ENCODE results near the gene SMYD1.

DNA sequence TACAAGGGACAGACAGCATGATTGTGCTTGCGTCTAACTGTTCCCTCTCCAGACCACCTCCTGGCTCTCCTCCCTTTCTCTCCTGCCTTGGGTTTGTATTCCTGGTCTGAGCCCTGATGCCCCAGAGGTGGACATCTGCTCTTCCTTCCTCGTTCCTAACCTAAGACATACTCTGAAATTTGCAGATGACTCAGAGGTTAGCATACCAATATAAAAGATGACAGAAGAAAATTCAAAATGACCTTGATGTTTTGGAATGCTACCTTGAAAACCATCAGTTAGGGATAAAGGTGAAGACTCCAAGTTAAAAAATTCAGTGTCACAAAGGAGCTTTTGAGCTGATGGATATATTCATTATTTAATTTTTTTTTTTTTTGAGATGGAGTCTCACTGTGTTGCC, 12.9 kb downstream of the SMYD1 start:
- TF ChIP-seq EZH2phosphoT487 (IDR thresholded peaks at IDR 0.05; ENCODE audit: borderline replicate concordance) = no peak
- no peak for TF ChIP-seq TCF7L2 (IDR thresholded peaks at IDR 0.05; ENCODE audit: borderline replicate concordance, extremely low read depth, insufficient read depth, insufficient read length)
- TF ChIP-seq, protein P1, sequence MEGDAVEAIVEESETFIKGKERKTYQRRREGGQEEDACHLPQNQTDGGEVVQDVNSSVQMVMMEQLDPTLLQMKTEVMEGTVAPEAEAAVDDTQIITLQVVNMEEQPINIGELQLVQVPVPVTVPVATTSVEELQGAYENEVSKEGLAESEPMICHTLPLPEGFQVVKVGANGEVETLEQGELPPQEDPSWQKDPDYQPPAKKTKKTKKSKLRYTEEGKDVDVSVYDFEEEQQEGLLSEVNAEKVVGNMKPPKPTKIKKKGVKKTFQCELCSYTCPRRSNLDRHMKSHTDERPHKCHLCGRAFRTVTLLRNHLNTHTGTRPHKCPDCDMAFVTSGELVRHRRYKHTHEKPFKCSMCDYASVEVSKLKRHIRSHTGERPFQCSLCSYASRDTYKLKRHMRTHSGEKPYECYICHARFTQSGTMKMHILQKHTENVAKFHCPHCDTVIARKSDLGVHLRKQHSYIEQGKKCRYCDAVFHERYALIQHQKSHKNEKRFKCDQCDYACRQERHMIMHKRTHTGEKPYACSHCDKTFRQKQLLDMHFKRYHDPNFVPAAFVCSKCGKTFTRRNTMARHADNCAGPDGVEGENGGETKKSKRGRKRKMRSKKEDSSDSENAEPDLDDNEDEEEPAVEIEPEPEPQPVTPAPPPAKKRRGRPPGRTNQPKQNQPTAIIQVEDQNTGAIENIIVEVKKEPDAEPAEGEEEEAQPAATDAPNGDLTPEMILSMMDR (IDR thresholded peaks at IDR 0.05 in 2 of 3, conservative IDR thresholded peaks at IDR 0.05 in 1 of 3; ENCODE audit: borderline replicate concordance in 1 of 3, insufficient read depth in 1 of 3, low read depth in 2 of 3, low read length in 2 of 3) = no peak
- TF ChIP-seq JUND (IDR thresholded peaks at IDR 0.05) = no peak
- TF ChIP-seq CEBPB (IDR thresholded peaks at IDR 0.05; ENCODE audit: low read depth) = no peak
- TF ChIP-seq, protein P2, sequence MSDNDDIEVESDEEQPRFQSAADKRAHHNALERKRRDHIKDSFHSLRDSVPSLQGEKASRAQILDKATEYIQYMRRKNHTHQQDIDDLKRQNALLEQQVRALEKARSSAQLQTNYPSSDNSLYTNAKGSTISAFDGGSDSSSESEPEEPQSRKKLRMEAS (IDR thresholded peaks at IDR 0.05) = no peak
- no peak for TF ChIP-seq EZH2 (IDR thresholded peaks at IDR 0.05)
- no peak for TF ChIP-seq POLR2AphosphoS5 (IDR thresholded peaks at IDR 0.05; ENCODE audit: low read depth, low read length)
- no peak for TF ChIP-seq ZFX (IDR thresholded peaks at IDR 0.05)
- TF ChIP-seq POLR2A (IDR thresholded peaks at IDR 0.05; ENCODE audit: borderline replicate concordance, extremely low read depth, insufficient read depth, insufficient read length) = no peak
- TF ChIP-seq YY1 (IDR thresholded peaks at IDR 0.05; ENCODE audit: extremely low read depth, insufficient replicate concordance, low read depth, low read length) = no peak
- TF ChIP-seq, protein P3, sequence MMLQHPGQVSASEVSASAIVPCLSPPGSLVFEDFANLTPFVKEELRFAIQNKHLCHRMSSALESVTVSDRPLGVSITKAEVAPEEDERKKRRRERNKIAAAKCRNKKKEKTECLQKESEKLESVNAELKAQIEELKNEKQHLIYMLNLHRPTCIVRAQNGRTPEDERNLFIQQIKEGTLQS (IDR thresholded peaks at IDR 0.05) = no peak

Data from HCT116 (cell line).